ENCODE data around the gene ITFG2. TPM values are rescaled to one million over a fixed set of nuclear protein-coding genes. Genes with fewer than 3 reads are reported as not detected.

ITFG2 gene
- total RNA-seq, 4 donors from 2014 or later = 29.5 to 90.6 (median 48.4) TPM

DNA sequence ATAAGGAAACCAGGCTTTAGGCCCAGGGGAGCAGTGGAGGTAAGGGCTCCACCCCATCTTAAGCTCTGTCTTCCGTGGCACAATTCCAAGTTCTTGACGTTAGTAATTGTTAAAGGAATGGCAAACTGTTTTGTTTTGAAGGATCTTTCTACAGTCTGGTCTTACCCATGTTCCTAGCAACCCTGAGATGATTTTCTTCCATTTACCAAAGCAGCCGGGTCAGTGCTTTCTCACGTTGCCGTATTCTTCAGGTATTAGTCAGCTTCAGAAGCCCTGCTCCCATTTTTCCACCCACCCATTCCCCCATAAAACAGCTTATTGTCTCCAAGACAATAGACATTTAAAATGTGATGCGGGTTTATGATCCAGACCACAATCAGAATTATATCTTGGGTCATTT is 12.1 kb downstream of the ITFG2 start:
- 77 to 85% methylated on average over 4 to 6 of the region's 6 CpGs for WGBS, 2 donors (ENCODE audit: low coverage in 1 of 2)
- Histone ChIP-seq H3K9me3 (no peaks in the 10 kb centered on the region), H3K36me3 (peaks cover 0 to 57% (median 26%) of the 10 kb centered on the region in 4 donors), H3K27ac (no peak overlapping the region), H3K4me1 (no peaks in the 10 kb centered on the region), H3K4me3 (no peak overlapping the region), H3K27me3 (no peaks in the 10 kb centered on the region)
- intact Hi-C loops (cut with DNase I; ENCODE audit: low total_unique reads) = no loop called here
- DNase-seq = no peak
- in situ Hi-C loops (cut with MboI; ENCODE audit: low pct_ligation_motif_present in 1 of 4, low pct_unique_long_range_greater_than_20kb in 1 of 4, low sequenced_read_pairs in 3 of 4) = no loop called here
- TF ChIP-seq, protein P1, sequence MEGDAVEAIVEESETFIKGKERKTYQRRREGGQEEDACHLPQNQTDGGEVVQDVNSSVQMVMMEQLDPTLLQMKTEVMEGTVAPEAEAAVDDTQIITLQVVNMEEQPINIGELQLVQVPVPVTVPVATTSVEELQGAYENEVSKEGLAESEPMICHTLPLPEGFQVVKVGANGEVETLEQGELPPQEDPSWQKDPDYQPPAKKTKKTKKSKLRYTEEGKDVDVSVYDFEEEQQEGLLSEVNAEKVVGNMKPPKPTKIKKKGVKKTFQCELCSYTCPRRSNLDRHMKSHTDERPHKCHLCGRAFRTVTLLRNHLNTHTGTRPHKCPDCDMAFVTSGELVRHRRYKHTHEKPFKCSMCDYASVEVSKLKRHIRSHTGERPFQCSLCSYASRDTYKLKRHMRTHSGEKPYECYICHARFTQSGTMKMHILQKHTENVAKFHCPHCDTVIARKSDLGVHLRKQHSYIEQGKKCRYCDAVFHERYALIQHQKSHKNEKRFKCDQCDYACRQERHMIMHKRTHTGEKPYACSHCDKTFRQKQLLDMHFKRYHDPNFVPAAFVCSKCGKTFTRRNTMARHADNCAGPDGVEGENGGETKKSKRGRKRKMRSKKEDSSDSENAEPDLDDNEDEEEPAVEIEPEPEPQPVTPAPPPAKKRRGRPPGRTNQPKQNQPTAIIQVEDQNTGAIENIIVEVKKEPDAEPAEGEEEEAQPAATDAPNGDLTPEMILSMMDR (IDR thresholded peaks at IDR 0.05) = no peak
- TF ChIP-seq POLR2AphosphoS5 (IDR thresholded peaks at IDR 0.05) (no peak), EP300 (IDR thresholded peaks at IDR 0.05; ENCODE audit: low read depth) (no peak), POLR2A (IDR thresholded peaks at IDR 0.05) (no peak)

DNA sequence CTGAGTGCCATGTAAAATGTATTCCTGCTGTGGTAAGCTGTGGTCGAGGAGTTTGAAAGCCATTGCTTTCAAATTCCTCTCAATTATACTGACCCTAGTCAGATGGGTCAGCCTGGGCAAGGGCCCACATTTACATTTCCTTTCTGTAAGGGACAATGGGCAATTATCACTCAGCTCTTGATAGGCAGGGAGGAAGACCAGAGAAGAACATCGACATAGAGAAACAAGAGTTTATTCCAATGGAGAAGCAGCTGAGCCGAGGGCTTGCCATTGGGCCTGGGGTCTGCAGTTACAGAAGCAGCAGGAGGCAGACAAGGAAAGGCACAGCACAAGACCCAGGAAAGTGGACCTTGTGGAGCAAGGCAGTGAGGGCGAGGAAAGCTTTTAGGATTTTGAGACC is 12.7 kb downstream of the ITFG2 start:
- Histone ChIP-seq H3K36me3 (peaks cover 0 to 57% (median 26%) of the 10 kb centered on the region in 4 donors), H3K9me3 (no peaks in the 10 kb centered on the region), H3K4me3 (no peak overlapping the region), H3K4me1 (no peaks in the 10 kb centered on the region), H3K27me3 (no peaks in the 10 kb centered on the region), H3K27ac (no peak overlapping the region)
- in situ Hi-C loops (cut with MboI; ENCODE audit: low pct_ligation_motif_present in 1 of 4, low pct_unique_long_range_greater_than_20kb in 1 of 4, low sequenced_read_pairs in 3 of 4) = no loop called here
- no peak for DNase-seq
- intact Hi-C loops (cut with DNase I; ENCODE audit: low total_unique reads) = no loop called here
- TF ChIP-seq EP300 (IDR thresholded peaks at IDR 0.05; ENCODE audit: low read depth) = no peak
- no peak for TF ChIP-seq POLR2AphosphoS5 (IDR thresholded peaks at IDR 0.05)
- no peak for TF ChIP-seq POLR2A (IDR thresholded peaks at IDR 0.05)
- TF ChIP-seq, protein P1 (IDR thresholded peaks at IDR 0.05) = no peak
- 85% methylated on average over 4 of the region's 4 CpGs; no CpG with 5 or more reads in 1 of the 2 donors for WGBS, 2 donors (ENCODE audit: low coverage in 1 of 2)

DNA sequence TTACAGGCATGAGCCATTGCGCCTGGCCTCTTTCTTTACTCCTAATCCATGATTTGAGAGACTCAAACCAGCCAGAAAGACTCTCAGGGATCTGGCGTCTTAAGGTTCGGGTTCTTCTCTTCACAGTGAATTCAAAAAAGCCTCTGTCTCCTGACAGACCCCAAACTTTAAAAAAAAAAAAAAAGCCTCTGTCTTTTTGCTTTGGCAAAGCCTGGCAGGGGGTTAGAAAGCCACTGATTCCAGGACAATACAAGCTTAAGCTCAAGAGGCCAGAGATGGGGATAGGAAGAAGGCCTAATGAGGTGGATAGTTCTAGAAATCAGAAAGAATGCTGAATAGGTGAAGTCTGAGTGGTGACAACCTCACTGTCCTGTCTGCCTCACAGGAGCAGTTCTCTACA is 13.6 kb downstream of the ITFG2 start:
- Histone ChIP-seq H3K4me1 (no peaks in the 10 kb centered on the region), H3K27ac (no peak overlapping the region), H3K36me3 (peaks cover 0 to 57% (median 24%) of the 10 kb centered on the region in 4 donors), H3K27me3 (no peaks in the 10 kb centered on the region), H3K9me3 (no peaks in the 10 kb centered on the region), H3K4me3 (no peak overlapping the region)
- intact Hi-C loops (cut with DNase I; ENCODE audit: low total_unique reads) (no loop called here), in situ Hi-C loops (cut with MboI; ENCODE audit: low pct_ligation_motif_present in 1 of 4, low pct_unique_long_range_greater_than_20kb in 1 of 4, low sequenced_read_pairs in 3 of 4) (no loop called here)
- WGBS, 2 donors (ENCODE audit: low coverage in 1 of 2) = 100% methylated on average over 1 to 3 of the region's 3 CpGs
- no peak for TF ChIP-seq POLR2A (IDR thresholded peaks at IDR 0.05)
- TF ChIP-seq, protein P1 (IDR thresholded peaks at IDR 0.05) = no peak
- TF ChIP-seq POLR2AphosphoS5 (IDR thresholded peaks at IDR 0.05) = no peak
- TF ChIP-seq EP300 (IDR thresholded peaks at IDR 0.05; ENCODE audit: low read depth) = no peak
- no peak for DNase-seq

DNA sequence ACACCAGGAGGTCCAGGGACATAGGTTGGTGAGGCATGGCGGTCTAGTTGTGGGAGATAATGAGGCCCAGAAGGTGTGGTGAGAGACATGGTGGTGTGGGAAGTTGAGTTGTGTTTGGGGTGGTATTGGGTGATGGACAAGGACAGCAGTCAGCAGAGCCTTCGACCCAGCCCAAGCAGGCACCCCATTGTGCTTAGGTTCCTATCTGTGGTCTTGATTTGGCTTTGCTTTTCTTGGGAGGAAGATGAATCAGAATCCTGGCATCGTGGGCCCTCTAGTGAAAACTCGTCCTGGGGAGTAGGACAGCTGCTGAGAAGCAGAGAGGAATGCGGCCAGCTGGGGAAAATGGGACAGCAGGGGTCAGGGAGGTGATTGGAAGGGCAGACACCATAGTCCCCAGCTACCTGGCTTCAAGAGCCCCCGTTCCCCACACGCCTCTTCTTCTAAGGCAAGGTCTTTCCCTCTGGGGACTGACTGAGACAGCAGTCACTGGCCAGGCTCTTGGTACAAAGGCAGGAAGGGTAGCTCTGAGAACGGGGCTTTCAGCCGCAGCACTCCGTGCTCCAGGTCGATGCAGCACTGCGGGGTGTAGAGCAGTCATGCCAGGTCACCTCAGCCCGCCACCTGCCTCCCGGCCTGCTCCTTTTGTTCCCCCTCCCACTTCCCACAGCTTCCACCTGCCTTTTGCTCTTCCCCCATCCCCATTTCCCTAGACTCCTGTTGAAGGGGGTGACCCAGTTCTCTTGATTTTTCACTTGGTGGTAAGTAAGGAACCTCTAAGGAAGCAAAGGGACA is 14.4 kb downstream of the ITFG2 start:
- peaks cover 0 to 52% (median 20%) of the 10 kb centered on the region in 4 donors for H3K36me3 ChIP-seq
- intact Hi-C loops (cut with DNase I; ENCODE audit: low total_unique reads) = no loop called here
- TF ChIP-seq EP300 (IDR thresholded peaks at IDR 0.05; ENCODE audit: low read depth) = no peak
- TF ChIP-seq POLR2A (IDR thresholded peaks at IDR 0.05) = no peak
- TF ChIP-seq, protein P1 (IDR thresholded peaks at IDR 0.05) = no peak
- no peak for TF ChIP-seq POLR2AphosphoS5 (IDR thresholded peaks at IDR 0.05)

More for the DNA sequence above, 14.4 kb downstream of the ITFG2 start:
- H3K4me1 ChIP-seq = no peaks in the 10 kb centered on the region
- H3K27me3 ChIP-seq = no peaks in the 10 kb centered on the region
- H3K27ac ChIP-seq = no peak overlapping the region
- WGBS, 2 donors (ENCODE audit: low coverage in 1 of 2) = 90 to 100% methylated on average over 1 to 14 of the region's 14 CpGs
- in situ Hi-C loops (cut with MboI; ENCODE audit: low pct_ligation_motif_present in 1 of 4, low pct_unique_long_range_greater_than_20kb in 1 of 4, low sequenced_read_pairs in 3 of 4) = no loop called here
- H3K9me3 ChIP-seq = no peaks in the 10 kb centered on the region
- no peak overlapping the region for H3K4me3 ChIP-seq
- no peak for DNase-seq
